Ishikawa (cell line): ENCODE measurements around the gene ERICH3.

Experiments used
- CEBPB ChIP-seq: IDR thresholded peaks from 2 replicates; pipeline ENCODE4 v1.6.1; 2012
- CREB1 ChIP-seq: IDR thresholded peaks from 2 replicates; pipeline ENCODE4 v1.6.1; 2012; ENCODE audit warnings: low read depth
- EP300 ChIP-seq: IDR thresholded peaks from 2 replicates; pipeline ENCODE4 v1.6.1; 2012; ENCODE audit warnings: borderline replicate concordance

DNA sequence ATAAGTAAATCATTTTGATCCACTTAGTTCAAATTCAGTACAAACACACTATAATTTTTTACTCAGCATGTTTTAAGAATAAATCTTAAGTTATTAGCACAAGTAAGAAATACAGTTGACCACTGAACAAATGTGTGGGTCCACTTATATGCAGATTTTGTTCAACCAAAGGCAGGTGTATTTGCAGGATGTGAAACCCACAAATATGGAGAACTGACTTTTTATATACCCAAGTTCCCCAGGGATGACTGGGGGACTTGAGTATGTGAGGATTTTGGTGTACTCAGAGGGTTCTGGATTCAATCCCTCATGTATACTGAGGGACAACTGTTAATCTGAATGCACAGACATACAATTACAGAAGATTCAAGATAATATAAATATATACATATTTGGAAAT, 25.7 kb upstream of the ERICH3 start:
- TF ChIP-seq CEBPB (no peak), EP300 (no peak), CREB1 (no peak)
